GM12878 (cell line): ENCODE data around the gene PIR.

Source experiments
- BACH1 ChIP-seq: fragments of 450-650 bp; IDR thresholded peaks from 2 replicates; pipeline ENCODE4 v1.6.1; 2017; ENCODE audit warnings: mild to moderate bottlenecking, borderline replicate concordance
- BCL3 ChIP-seq: IDR thresholded peaks from 2 replicates; pipeline ENCODE4 v1.6.1; 2011; ENCODE audit warnings: borderline replicate concordance, low read depth, mild to moderate bottlenecking, moderate library complexity, low read length; ENCODE audit not compliant: insufficient read depth, poor library complexity, severe bottlenecking
- BRCA1 ChIP-seq: IDR thresholded peaks from 2 replicates; pipeline ENCODE4 v1.6.1; 2011; ENCODE audit warnings: low read depth, low read length, improper control_type of control experiment
- CBFB ChIP-seq: IDR thresholded peaks from 2 replicates; pipeline ENCODE4 v1.6.1; 2016; ENCODE audit warnings: antibody characterized with exemption, low read depth
- CBX5 ChIP-seq: sonication (generic); IDR thresholded peaks from 2 replicates; pipeline ENCODE4 v1.6.1; 2016; ENCODE audit warnings: low read depth, moderate library complexity, mild to moderate bottlenecking, inconsistent platforms
- CHD2 ChIP-seq: IDR thresholded peaks from 2 replicates; pipeline ENCODE4 v1.6.1; 2011; ENCODE audit warnings: low read depth, low read length, improper control_type of control experiment, borderline replicate concordance
- CTCF ChIP-seq, 3 experiments: IDR thresholded peaks in 2 of 3; conservative IDR thresholded peaks in 1 of 3; 2 replicates each; pipeline ENCODE4 v1.5.1; 2011; ENCODE audit warnings: low read depth in 3 of 3, low read length in 3 of 3, mild to moderate bottlenecking in 3 of 3, control low read depth in 2 of 3, moderate library complexity in 2 of 3, inconsistent platforms in 1 of 3, mixed read lengths in 1 of 3; ENCODE audit not compliant: control insufficient read depth in 2 of 3, insufficient read depth in 1 of 3; ENCODE audit errors: extremely low read depth in 1 of 3
- POLR2A ChIP-seq: IDR thresholded peaks from 2 replicates; pipeline ENCODE4 v1.6.1; 2011; ENCODE audit warnings: low read depth, mild to moderate bottlenecking, low read length
- POLR2AphosphoS2 ChIP-seq: IDR thresholded peaks from 2 replicates; pipeline ENCODE4 v1.6.1; 2011; ENCODE audit warnings: low read depth, mild to moderate bottlenecking, low read length, improper control_type of control experiment, moderate library complexity
- POLR2AphosphoS5 ChIP-seq: IDR thresholded peaks from 2 replicates; pipeline ENCODE4 v1.6.1; 2011; ENCODE audit warnings: mild to moderate bottlenecking, low read length, inconsistent platforms
- STAT3 ChIP-seq: IDR thresholded peaks from 2 replicates; pipeline ENCODE4 v1.6.1; 2011; ENCODE audit warnings: low read depth, low read length, improper control_type of control experiment
- TAF1 ChIP-seq: IDR thresholded peaks from 2 replicates; pipeline ENCODE4 v1.6.1; 2011; ENCODE audit warnings: mild to moderate bottlenecking, low read depth, low read length, borderline replicate concordance

GRCh38 chrX:15474028-15474427 is 19.1 kb downstream of the PIR start:
- TF ChIP-seq CBX5 (no peak), TAF1 (no peak), CHD2 (no peak), STAT3 (no peak), CTCF (IDR thresholded peaks at IDR 0.05 in 2 of 3, conservative IDR thresholded peaks at IDR 0.05 in 1 of 3; ENCODE audit: control insufficient read depth in 2 of 3, extremely low read depth in 1 of 3, insufficient read depth in 1 of 3, low read depth in 3 of 3, low read length in 3 of 3) (no peak), POLR2AphosphoS5 (no peak), BACH1 (no peak), POLR2A (no peak), BCL3 (no peak), POLR2AphosphoS2 (no peak), BRCA1 (no peak), CBFB (no peak)
